Liver (tissue), 3 donors: Measurements from ENCODE around the gene MAPKAPK2.

Experiments used
- ATF3 ChIP-seq: IDR thresholded peaks from 2 replicates; pipeline ENCODE4 v1.6.1; 2016; ENCODE audit warnings: antibody characterized with exemption
- CTCF ChIP-seq: fragments of 150-350 bp; IDR thresholded peaks from 2 replicates; pipeline ENCODE4 v1.5.1; 2017; ENCODE audit warnings: improper control_type of control experiment, low read depth, low read length; ENCODE audit not compliant: missing input control
- FOXA1 ChIP-seq: IDR thresholded peaks from 2 replicates; pipeline ENCODE4 v1.6.1; 2016; ENCODE audit warnings: antibody characterized with exemption
- HNF4G ChIP-seq: IDR thresholded peaks from 2 replicates; pipeline ENCODE4 v1.6.1; 2016; ENCODE audit warnings: antibody characterized with exemption
- RAD21 ChIP-seq, 2 donors: IDR thresholded peaks; 2 replicates each; pipeline ENCODE4 v1.6.1; 2016; ENCODE audit warnings: antibody characterized with exemption in 2 of 2, mild to moderate bottlenecking in 2 of 2
- RXRA ChIP-seq, 2 donors: IDR thresholded peaks; 2 replicates each; pipeline ENCODE4 v1.6.1; 2017 to 2018; ENCODE audit warnings: antibody characterized with exemption in 2 of 2, mild to moderate bottlenecking in 1 of 2
- SP1 ChIP-seq: IDR thresholded peaks from 2 replicates; pipeline ENCODE4 v1.6.1; 2018; ENCODE audit warnings: antibody characterized with exemption, mild to moderate bottlenecking
- TAF1 ChIP-seq: conservative IDR thresholded peaks from 2 replicates; pipeline ENCODE4 v1.6.1; 2016; ENCODE audit warnings: antibody characterized with exemption, mild to moderate bottlenecking
- YY1 ChIP-seq: IDR thresholded peaks from 2 replicates; pipeline ENCODE4 v1.6.1; 2016; ENCODE audit warnings: antibody characterized with exemption, mild to moderate bottlenecking
- ZBTB33 ChIP-seq: IDR thresholded peaks from 2 replicates; pipeline ENCODE4 v1.6.1; 2016; ENCODE audit warnings: antibody characterized with exemption
- donor health status: healthy.
- donor health status: healthy.

- TF ChIP-seq CTCF (no peak), TAF1 (no peak), ZBTB33 (no peak), RXRA (IDR thresholded peaks at IDR 0.05) (no peak), FOXA1 (no peak), YY1 (no peak), HNF4G (no peak), SP1 (no peak), RAD21 (IDR thresholded peaks at IDR 0.05) (no peak), ATF3 (no peak)
Observed at GRCh38 chr1:206729050-206729449, 44.3 kb downstream of the MAPKAPK2 start.
